ENCODE measurements around the gene TGFBI.
A peak's percentile ranks its signal among the peaks of the same experiment; 100 is the strongest.

Gene TGFBI

GRCh38 chr5:136067422-136067821 lies 38.6 kb downstream of the TGFBI start:
- no peak for DNase-seq

DNA sequence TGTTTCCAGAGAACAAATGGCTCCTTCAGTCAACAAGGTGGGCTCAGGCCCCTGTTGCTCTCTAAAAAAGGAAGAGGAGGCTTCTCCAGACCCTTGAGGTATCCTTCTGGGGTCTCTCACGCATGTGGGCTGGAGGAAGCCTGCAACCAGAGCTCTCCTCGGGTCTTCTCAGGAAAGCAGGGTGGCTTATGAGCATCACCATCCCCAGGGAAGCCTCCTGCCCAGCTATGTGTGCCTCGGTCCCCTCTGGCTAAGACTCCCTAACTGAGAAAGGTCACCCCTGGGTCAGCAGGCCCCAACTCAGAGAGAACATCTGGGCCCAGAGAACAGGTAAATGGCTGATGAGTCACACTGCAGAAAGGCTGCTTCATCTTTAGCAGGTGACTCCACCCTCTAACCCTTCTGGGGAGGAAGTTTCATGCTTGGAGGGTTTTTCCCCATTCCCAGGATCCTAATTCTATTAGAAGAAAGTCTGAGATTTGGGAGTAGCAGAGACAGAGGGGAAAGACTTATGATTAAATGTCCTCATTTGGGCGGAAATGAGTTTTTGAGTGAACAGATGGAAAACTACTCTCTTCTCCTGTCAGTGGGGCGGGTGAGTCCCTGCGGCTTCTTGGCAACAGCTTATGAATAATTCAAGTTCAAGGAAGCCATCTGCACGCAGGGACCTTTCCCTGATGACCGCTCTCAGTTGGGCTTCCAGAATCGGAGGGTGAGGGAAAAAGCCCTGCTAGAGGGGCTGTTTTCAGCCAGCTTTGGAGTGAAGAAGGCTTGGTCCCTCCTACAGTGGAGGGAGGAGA lies 41.9 kb downstream of the TGFBI start:
- DNase-seq = no peak

GRCh38 chr5:136073714-136074529 lies 45.1 kb downstream of the TGFBI start:
- DNase-seq = no peak

DNA sequence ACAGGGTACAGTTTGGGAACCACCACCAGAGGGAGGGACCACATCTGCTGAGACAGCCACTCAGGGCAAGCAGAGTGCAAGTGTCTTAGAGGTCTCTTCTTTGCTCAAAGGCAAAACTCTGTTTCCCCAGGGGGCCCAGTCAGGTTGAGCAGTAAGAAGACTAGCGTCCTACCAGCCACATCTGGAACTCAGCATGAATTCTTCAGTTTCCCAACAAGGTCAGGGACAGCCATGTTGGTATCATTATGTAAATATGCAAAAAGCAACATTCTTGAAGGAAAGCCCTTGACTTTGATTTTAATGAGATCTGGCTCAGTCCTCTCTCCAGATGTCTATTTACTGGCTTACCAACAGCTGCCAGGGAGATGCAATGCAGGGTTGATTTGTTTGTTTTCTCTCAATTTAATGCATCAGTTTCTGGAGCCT lies 46.7 kb downstream of the TGFBI start:
- DNase-seq = no peak

DNA sequence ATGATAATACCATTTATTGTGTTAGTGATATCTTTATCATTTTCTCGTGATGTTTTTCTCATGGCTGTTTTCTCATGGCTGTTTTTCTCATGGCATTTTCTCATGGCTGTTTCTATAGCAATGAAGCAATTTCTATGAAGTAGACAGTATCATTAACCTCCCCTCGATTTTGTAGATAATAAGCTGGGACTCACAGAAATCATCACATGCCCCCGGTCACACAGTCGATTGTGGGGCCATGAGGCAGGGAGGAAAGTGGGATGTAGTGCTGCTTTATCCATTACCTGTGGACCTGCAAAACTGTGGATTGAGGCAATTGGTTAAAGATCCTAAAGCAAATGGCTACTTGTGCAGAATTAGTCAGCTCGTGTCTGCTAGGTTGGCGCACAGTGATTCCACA lies 47.3 kb downstream of the TGFBI start:
- DNase-seq = no peak

- no peak for DNase-seq
Observed at GRCh38 chr5:136076881-136077445, 48.2 kb downstream of the TGFBI start.

DNA sequence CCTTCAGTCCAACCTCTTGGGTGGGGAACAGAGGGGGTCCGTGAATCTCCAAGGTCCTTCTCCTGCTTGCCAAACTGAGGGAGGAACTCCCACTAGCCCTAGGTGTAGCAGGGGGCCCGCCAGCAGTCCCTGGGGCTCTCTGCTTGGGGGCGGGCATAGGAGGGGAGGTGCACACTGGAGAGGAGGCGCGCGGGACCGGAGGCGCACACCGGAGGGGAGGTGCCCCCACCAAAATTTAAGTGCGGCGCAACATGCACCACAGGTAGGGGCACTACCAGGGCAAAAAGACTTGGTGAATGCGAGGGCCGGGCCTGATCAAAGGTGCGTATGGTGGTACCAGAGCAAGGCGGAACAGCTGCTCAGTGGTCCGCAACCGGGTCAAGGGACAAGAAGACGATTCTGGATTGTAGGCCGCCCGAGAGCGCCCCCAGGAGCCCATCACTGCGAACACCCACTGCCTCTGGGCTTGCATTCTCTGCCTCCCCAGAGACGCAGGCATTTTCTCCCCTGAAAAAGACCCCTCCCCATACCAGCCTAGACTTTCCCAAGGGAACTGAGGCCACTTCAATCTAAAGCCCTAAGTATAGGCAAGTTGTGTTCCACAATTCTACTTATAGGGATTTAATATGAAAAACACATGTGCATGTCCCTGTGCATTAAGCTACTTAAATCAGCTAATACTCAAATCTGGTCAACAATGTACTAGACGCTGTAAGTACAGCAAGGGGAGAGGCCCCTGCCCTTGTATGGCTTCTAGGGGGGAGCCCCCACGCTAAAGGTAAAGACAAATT lies 50.6 kb downstream of the TGFBI start:
- no peak for DNase-seq

DNA sequence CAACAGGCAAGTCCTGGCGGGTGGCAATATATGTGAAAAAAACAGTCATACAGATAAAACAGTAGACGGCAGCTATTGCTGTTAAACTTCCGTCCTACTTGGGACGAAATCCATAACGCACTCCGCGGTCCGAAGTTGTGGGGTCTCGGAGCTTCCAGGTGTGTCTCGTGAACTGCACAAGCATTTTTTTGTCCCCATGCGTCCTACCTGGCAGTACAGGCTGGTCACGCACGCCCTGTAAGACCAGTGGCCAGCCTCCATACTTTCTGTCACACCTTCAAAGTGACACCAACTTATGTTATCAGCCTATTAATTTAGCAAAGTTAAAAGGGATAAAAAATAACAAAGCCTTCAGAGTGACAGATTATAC lies 51.3 kb downstream of the TGFBI start:
- DNase-seq = no peak

DNA sequence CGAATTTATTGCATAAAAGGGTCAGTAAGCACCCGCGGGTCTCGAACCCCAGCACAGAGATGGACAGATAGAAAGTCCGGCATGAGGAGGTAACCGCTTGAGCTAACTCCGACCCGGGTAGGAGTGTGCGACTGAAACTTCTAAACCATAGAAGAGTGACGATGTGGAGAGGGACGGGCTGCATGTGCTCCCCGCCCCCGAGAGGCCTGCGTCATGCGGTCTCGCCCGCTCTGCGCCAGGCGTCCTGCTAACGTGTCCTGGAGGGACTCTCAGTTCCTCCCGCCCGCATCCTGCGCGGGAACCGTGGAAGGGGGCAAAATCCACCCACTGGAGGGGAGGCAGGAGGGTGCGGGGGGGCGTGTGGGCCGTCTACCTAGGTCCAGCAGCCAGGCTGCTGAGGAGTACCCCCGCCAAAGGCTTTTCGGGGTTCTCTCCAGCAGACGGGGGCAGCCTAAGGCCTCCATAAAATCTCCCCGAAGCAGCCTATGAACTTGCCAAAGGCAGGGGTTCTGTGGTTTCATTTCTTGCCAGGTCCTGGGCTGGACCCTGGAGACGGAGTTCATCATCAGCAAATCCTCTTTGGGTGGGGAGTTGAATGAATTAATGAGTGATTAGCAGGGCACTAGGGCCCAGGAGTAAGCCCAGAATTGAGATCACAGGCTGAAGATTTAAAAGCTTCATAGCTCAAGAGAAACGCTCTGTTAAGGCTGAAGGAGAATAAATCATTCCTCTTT lies 51.9 kb downstream of the TGFBI start:
- DNase-seq = peak; percentile 30

DNA sequence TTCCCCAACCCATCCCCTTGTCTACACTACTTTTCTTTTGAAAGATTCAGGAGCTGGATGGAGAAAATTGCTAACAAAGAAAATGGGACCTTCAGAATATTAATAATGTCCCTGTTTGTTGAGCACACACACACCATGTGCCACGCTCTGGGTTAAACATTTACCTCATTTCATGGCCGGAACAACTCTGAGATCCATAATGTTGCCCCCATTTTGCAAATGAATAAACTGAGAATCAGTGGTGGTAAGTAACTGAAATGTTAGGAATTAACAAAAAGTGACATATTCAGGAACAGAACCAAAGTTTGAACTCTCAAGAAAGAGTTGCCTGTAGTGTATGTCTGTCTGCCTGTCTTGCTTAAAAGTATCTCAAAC lies 52.4 kb downstream of the TGFBI start:
- no peak for DNase-seq

- peak; percentile 60 for DNase-seq
Observed at GRCh38 chr5:136082390-136083193, 53.8 kb downstream of the TGFBI start.

GRCh38 chr5:136084698-136085097 lies 55.9 kb downstream of the TGFBI start:
- no peak for DNase-seq

DNA sequence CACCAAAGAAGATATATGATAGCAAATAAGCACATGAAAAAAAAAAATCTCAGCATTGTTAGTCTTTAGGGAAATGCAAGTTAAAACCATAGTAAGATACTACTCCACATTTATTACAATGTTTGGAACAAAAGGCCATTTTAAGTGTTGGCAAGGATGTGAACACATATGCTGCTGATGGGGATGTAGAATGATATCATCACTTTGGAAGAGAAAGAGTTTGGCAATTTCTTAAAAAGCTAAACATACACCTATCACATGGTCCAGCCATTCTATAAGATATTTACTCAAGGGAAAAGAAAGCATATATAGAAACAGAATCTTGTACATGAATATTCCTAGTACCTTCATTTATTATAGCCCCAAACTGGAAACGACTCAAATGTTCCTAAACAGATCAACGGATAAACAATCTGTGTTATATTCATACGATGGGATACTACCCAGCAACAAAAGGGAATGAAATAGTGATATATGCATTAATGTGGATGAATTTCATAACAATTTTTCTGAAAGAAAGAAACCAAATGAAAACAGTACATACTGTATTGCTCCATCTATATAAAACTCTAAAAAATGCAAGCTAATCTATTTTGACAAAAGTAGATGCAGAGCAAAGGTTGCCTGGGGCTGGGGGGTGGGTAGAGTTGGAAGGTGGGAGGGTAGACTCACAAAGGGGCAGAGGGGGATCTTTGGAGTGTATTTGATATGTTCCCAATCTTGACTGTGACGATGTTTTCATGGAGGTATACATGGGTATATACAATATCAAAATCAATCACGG lies 58.2 kb downstream of the TGFBI start:
- DNase-seq = no peak

DNA sequence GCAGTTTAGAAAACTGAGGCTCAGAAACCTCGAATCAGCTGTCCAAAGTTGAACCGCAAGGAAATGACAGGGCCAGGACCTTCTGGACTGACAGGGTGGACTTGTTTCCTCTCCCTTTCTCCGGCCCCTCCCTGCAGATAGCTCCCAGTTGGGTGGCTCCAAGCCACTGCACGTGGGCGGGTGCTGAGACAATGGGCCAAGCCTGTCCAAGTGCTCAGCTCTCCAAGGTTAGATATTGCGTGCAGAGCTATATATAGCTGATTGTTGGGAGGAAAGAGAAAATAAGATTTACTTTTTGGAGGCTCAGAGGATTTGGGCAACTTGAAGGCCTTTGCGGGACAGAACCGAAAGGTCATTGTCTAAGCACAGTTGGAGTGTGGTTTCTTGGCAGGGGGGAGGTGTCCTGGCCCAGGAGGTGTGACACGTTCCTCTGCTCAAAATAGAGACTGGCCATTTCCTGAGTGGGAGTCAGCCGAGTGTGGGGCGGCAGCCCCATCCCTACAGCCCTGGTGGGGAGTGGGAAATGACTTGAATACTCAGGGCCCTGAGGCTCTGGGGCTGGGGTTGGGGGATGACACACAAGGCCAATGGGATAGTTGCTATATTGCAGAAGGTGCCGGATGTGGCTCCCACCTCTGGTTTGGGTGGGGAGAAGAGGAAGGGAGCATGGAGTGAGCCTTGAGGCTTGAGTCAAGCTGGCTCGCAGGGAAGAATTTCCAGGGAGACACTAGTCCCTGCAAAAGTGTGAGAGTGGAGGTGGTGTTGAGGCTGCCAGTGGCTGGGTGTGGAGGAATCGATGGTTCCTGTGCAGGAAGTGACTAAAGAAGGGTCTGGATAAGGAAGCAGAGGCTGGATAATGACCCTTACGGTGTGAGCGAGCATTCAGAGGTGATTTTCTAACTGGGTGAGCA lies 59.4 kb downstream of the TGFBI start:
- DNase-seq = no peak

GRCh38 chr5:136089791-136090190 lies 61.0 kb downstream of the TGFBI start:
- no peak for DNase-seq

GRCh38 chr5:136090319-136090718 lies 61.5 kb downstream of the TGFBI start:
- DNase-seq = no peak

DNA sequence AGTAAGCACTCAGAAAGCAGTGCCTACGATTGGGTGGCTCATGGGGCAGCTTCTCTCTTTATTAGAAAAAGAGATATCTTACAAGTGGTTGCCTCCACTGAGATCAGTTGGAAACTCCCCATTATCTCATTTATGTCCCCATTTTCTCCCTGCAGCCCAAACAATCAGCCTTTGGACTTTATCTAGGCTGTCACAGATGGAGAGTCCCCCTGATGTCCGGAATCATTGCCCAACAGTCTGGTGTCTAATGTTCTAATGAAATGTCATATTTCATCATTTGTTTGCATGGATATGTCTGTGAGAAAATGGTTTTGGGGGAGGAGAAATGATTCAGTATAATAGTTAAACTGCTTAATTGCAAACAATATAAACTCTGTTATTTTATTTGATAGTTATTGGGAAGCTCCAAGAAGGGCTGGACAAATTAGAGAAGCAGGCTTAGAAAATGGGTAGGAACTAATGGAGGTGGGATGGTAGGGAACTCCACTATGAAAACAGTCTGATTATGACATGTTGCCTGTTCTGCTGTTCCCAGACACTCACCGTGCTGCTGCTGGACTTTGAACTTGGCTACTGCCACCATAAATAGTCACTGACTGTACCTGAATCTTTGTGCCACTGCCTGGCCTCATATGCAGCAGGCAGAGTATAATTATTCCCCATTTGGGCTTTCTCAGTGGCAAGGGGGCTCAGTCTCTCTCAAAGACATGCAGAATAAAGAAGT lies 65.6 kb downstream of the TGFBI start:
- no peak for DNase-seq

DNA sequence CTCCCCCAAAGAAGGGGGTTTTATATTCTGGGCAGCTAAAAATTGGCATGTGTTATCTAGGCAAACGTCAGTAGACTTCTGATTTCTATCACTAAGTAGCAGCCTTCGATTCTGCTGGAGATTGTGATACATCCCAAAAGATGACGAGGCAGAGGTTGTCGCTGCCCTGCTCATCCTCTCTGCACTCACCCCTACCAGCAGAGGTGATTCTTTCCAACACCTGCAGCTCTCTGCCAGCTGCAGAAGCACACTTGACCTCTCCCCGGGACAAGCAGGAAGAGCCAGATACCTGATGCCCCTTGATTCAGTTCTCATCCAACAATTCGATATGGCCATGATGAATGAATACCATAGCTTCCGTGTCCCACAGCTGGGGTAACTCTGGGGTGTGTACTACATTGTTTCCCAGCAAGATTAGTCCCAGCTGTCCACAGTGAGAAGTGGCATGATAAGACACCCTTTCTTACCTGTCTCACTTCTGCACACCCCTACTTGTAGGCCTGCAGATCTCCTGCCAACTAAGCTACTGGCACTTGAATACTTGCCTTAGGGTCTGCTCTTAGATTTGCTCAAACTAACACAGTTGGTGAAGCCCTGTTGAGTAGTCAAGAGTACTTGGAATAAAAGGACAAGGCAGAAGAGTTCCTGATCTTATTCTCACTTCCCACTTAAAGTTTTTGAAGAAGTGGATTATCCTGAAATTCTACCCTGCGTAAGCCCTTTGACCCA lies 66.3 kb downstream of the TGFBI start:
- DNase-seq = no peak

All from CD4-positive, alpha-beta T cell treated with Interleukin-4 for 4 hours (primary cell).